GM23338 (cell line): ENCODE results near the gene UBXN11. TPM values are rescaled to one million over a fixed set of nuclear protein-coding genes. Genes with fewer than 3 reads are reported as not detected.

Experiments used
- ATAC-seq: fragments of 200-7000 bp; cut with Tn5 transposase; 3 replicates; pipeline ENCODE4 v1.9.1; 2020
- DNase-seq: peaks from one replicate; pipeline ENCODE4 v3.0.0-alpha.2; 2015; ENCODE audit warnings: low spot score
- H2AFZ ChIP-seq: fragments of 200-600 bp; sonication (generic); 2 replicates; pipeline ENCODE4 v1.8.0; 2016; ENCODE audit warnings: antibody characterized with exemption, mild to moderate bottlenecking, moderate library complexity
- H3F3A ChIP-seq: fragments of 200-600 bp; sonication (generic); replicated peaks from 2 replicates; pipeline ENCODE4 v1.8.0; 2017; ENCODE audit warnings: antibody characterized with exemption, mixed run types, low read depth
- H3K27ac ChIP-seq: fragments of 200-600 bp; sonication (generic); 2 replicates; pipeline ENCODE4 v1.6.1; 2016; ENCODE audit warnings: low read depth
- H3K27me3 ChIP-seq: fragments of 200-600 bp; sonication (generic); 2 replicates; pipeline ENCODE4 v1.8.0; 2016; ENCODE audit warnings: mild to moderate bottlenecking, mixed run types, moderate library complexity; ENCODE audit not compliant: insufficient read depth
- H3K36me3 ChIP-seq: fragments of 200-600 bp; sonication (generic); 2 replicates; pipeline ENCODE4 v1.8.0; 2016; ENCODE audit warnings: mild to moderate bottlenecking; ENCODE audit not compliant: insufficient read depth
- H3K4me1 ChIP-seq: fragments of 200-600 bp; sonication (generic); 2 replicates; pipeline ENCODE4 v1.8.0; 2016; ENCODE audit warnings: mild to moderate bottlenecking, moderate library complexity; ENCODE audit not compliant: insufficient read depth
- H3K4me2 ChIP-seq: fragments of 200-600 bp; sonication (generic); 2 replicates; pipeline ENCODE4 v1.7.1; 2017; ENCODE audit warnings: mixed run types
- H3K4me3 ChIP-seq: fragments of 200-600 bp; sonication (generic); 2 replicates; pipeline ENCODE4 v1.6.1; 2016; ENCODE audit warnings: mixed run types
- H3K79me2 ChIP-seq: fragments of 200-600 bp; sonication (generic); replicated peaks from 2 replicates; pipeline ENCODE4 v1.8.0; 2017; ENCODE audit warnings: mild to moderate bottlenecking; ENCODE audit not compliant: insufficient read depth
- H3K9me2 ChIP-seq: fragments of 200-600 bp; sonication (generic); 2 replicates; pipeline ENCODE4 v1.8.0; 2017; ENCODE audit not compliant: insufficient read depth
- H4K20me1 ChIP-seq: fragments of 200-600 bp; sonication (generic); replicated peaks from 2 replicates; pipeline ENCODE4 v1.8.0; 2017; ENCODE audit warnings: mild to moderate bottlenecking; ENCODE audit not compliant: insufficient read depth
- H3K27ac Mint-ChIP-seq: 2 replicates; pipeline ENCODE4 v1.8.0; 2020; ENCODE audit warnings: inconsistent platforms, mild to moderate bottlenecking, moderate library complexity, mixed read lengths
- H3K27me3 Mint-ChIP-seq: 3 replicates; pipeline ENCODE4 v1.8.0; 2022; ENCODE audit warnings: low read depth, mild to moderate bottlenecking, moderate library complexity, mixed read lengths, inconsistent platforms; ENCODE audit not compliant: insufficient read depth, poor library complexity
- H3K36me3 Mint-ChIP-seq: 3 replicates; pipeline ENCODE4 v1.8.0; 2021; ENCODE audit warnings: low read depth, mild to moderate bottlenecking, inconsistent platforms, moderate library complexity, mixed read lengths
- H3K4me1 Mint-ChIP-seq: 3 replicates; pipeline ENCODE4 v1.8.0; 2020; ENCODE audit warnings: mild to moderate bottlenecking, inconsistent platforms, mixed read lengths
- H3K4me3 Mint-ChIP-seq: 3 replicates; pipeline ENCODE4 v1.8.0; 2021; ENCODE audit warnings: moderate library complexity, mild to moderate bottlenecking, inconsistent platforms, mixed read lengths
- H3K9me3 Mint-ChIP-seq: 3 replicates; pipeline ENCODE4 v1.8.0; 2020; ENCODE audit warnings: moderate library complexity, mild to moderate bottlenecking, inconsistent platforms, mixed read lengths
- CREB1 ChIP-seq: fragments of 250-450 bp; sonication (Bioruptor Pico); IDR thresholded peaks from 2 replicates; pipeline ENCODE4 v1.5.0; 2020; ENCODE audit warnings: low read depth, mild to moderate bottlenecking, moderate library complexity
- CTCF ChIP-seq, 2 experiments: fragments of 200-600 bp in 1 of 2; sonication (generic) in 1 of 2; conservative IDR thresholded peaks; 2 replicates each; pipeline versions ENCODE4 v1.5.1 to v1.6.1; 2016 to 2017; ENCODE audit warnings: antibody characterized with exemption in 2 of 2, low read depth in 2 of 2, mild to moderate bottlenecking in 2 of 2, moderate library complexity in 1 of 2
- ETS1 ChIP-seq: IDR thresholded peaks from 2 replicates; pipeline ENCODE4 v1.6.1; 2016; ENCODE audit warnings: antibody characterized with exemption
- EZH2 ChIP-seq: fragments of 200-600 bp; sonication (generic); IDR thresholded peaks from one replicate; pipeline ENCODE4 v1.8.0; 2017; ENCODE audit warnings: antibody characterized with exemption, mild to moderate bottlenecking, low read depth; ENCODE audit not compliant: unreplicated experiment
- EZH2phosphoT487 ChIP-seq: fragments of 200-600 bp; sonication (generic); IDR thresholded peaks from one replicate; pipeline ENCODE4 v1.8.1; 2018; ENCODE audit warnings: antibody characterized with exemption; ENCODE audit not compliant: unreplicated experiment
- JUNB ChIP-seq: IDR thresholded peaks from one replicate; pipeline ENCODE4 v1.6.1; 2016; ENCODE audit warnings: antibody characterized with exemption; ENCODE audit not compliant: unreplicated experiment
- NANOG ChIP-seq: IDR thresholded peaks from 2 replicates; pipeline ENCODE4 v1.6.1; 2016; ENCODE audit warnings: antibody characterized with exemption, borderline replicate concordance
- POLR2AphosphoS5 ChIP-seq: IDR thresholded peaks from 2 replicates; pipeline ENCODE4 v1.6.1; 2016; ENCODE audit warnings: antibody characterized with exemption, low read depth
- STAT1 ChIP-seq: IDR thresholded peaks from one replicate; pipeline ENCODE4 v1.6.1; 2016; ENCODE audit warnings: antibody characterized with exemption; ENCODE audit not compliant: unreplicated experiment
- ZNF114 ChIP-seq: fragments of 250-450 bp; sonication (Bioruptor Pico); IDR thresholded peaks from 2 replicates; pipeline ENCODE4 v1.5.0; 2020; ENCODE audit warnings: mild to moderate bottlenecking, moderate library complexity
- ZNF331 ChIP-seq: fragments of 250-450 bp; sonication (Bioruptor Pico); IDR thresholded peaks from 2 replicates; pipeline ENCODE4 v1.5.0; 2020; ENCODE audit warnings: low read depth, mild to moderate bottlenecking, moderate library complexity
- ZNF462 ChIP-seq: fragments of 250-450 bp; sonication (Bioruptor Pico); IDR thresholded peaks from 2 replicates; pipeline ENCODE4 v1.5.0; 2020; ENCODE audit warnings: mild to moderate bottlenecking, moderate library complexity
- polyA plus RNA-seq: library from polyadenylated mRNA; unstranded; fragments of >200 nt; fragmentation: Nextera tagmentation; extraction: Ambion mirVana; gene quantifications from 2 replicates; pipeline ENCODE4 v1.2.1, GENCODE V29; 2016
- total RNA-seq: library from RNA; depleted of rRNA; stranded (reverse); fragments of >200 nt; shearing (Covaris generic); gene quantifications from 2 replicates; pipeline ENCODE4 v1.2.3, GENCODE V29; 2014
- TF ChIP-seq, protein P1 (sequence below): IDR thresholded peaks from one replicate; pipeline ENCODE4 v1.6.1; 2018; ENCODE audit warnings: antibody characterized with exemption; ENCODE audit not compliant: unreplicated experiment

UBXN11 gene
- total and polyA plus RNA-seq, 2 experiments from 2014 or later, result 8.0 to 8.3 TPM

DNA sequence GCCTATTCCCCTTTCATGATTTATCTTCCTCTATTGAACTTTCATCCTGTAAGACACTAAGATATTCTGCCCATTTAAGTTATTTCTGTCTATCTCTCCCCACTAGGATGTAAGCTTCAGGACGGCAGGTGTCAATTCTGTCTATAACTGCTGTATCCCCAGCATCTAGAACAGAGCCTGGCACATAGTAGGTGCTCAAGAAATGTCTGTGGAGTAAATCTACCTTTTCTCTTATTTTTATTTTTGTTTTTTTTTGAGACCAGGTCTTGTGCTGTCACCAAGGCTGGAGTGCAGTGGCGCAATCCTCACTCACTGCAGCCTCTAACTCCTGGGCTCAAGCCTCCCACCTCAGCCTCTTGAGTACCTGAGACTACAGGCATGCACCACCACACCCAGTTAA, 16.9 kb upstream of the UBXN11 start:
- no peak for TF ChIP-seq CREB1
- TF ChIP-seq ZNF114 (CRISPR knock-in tag), result no peak
- TF ChIP-seq CTCF (conservative IDR thresholded peaks at IDR 0.05; ENCODE audit: low read depth in 2 of 2), result no peak
- no peak for TF ChIP-seq ZNF462 (CRISPR knock-in tag)
- TF ChIP-seq NANOG, result no peak
- no peak for TF ChIP-seq STAT1
- no peak for TF ChIP-seq POLR2AphosphoS5
- no peak for TF ChIP-seq EZH2
- no peak for TF ChIP-seq ETS1
- TF ChIP-seq, protein P1, sequence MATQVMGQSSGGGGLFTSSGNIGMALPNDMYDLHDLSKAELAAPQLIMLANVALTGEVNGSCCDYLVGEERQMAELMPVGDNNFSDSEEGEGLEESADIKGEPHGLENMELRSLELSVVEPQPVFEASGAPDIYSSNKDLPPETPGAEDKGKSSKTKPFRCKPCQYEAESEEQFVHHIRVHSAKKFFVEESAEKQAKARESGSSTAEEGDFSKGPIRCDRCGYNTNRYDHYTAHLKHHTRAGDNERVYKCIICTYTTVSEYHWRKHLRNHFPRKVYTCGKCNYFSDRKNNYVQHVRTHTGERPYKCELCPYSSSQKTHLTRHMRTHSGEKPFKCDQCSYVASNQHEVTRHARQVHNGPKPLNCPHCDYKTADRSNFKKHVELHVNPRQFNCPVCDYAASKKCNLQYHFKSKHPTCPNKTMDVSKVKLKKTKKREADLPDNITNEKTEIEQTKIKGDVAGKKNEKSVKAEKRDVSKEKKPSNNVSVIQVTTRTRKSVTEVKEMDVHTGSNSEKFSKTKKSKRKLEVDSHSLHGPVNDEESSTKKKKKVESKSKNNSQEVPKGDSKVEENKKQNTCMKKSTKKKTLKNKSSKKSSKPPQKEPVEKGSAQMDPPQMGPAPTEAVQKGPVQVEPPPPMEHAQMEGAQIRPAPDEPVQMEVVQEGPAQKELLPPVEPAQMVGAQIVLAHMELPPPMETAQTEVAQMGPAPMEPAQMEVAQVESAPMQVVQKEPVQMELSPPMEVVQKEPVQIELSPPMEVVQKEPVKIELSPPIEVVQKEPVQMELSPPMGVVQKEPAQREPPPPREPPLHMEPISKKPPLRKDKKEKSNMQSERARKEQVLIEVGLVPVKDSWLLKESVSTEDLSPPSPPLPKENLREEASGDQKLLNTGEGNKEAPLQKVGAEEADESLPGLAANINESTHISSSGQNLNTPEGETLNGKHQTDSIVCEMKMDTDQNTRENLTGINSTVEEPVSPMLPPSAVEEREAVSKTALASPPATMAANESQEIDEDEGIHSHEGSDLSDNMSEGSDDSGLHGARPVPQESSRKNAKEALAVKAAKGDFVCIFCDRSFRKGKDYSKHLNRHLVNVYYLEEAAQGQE, result no peak
- no peak for TF ChIP-seq EZH2phosphoT487
- TF ChIP-seq ZNF331 (CRISPR knock-in tag), result no peak
- no peak for TF ChIP-seq JUNB
- peaks cover under 1% of the 10 kb centered on the region; the same call in 1 of the 2 replicates for H3F3A ChIP-seq
- H3K79me2 ChIP-seq, result no peaks in the 10 kb centered on the region
- H3K4me1 ChIP-seq, result peaks cover under 1% of the 10 kb centered on the region; the same call in 1 of the 2 replicates
- H3K4me3 ChIP-seq, result no peak overlapping the region
- H3K4me2 ChIP-seq, result no peak overlapping the region
- no peaks in the 10 kb centered on the region for H3K9me3 Mint-ChIP-seq
- H3K36me3 Mint-ChIP-seq, result peaks cover 40% of the 10 kb centered on the region
- H3K27ac Mint-ChIP-seq, result no peak overlapping the region
- no peak overlapping the region for H2AFZ ChIP-seq
- peaks cover 4% of the 10 kb centered on the region for H3K27me3 Mint-ChIP-seq
- peaks cover 8% of the 10 kb centered on the region for H3K36me3 ChIP-seq
- no peaks in the 10 kb centered on the region for H3K27me3 ChIP-seq
- DNase-seq (no peak), ATAC-seq (no peak)
- H4K20me1 ChIP-seq, result no peaks in the 10 kb centered on the region
- H3K9me2 ChIP-seq, result no peaks in the 10 kb centered on the region
- no peak overlapping the region for H3K27ac ChIP-seq
- no peak overlapping the region for H3K4me3 Mint-ChIP-seq
- H3K4me1 Mint-ChIP-seq, result peaks cover 7% of the 10 kb centered on the region
